ENCODE measurements around the gene SLC4A9. TPM values are rescaled to one million over a fixed set of nuclear protein-coding genes. Genes with fewer than 3 reads are reported as not detected.

Gene SLC4A9
- total RNA-seq, 1 donor from 2014 or later, result 0.25 TPM

DNA sequence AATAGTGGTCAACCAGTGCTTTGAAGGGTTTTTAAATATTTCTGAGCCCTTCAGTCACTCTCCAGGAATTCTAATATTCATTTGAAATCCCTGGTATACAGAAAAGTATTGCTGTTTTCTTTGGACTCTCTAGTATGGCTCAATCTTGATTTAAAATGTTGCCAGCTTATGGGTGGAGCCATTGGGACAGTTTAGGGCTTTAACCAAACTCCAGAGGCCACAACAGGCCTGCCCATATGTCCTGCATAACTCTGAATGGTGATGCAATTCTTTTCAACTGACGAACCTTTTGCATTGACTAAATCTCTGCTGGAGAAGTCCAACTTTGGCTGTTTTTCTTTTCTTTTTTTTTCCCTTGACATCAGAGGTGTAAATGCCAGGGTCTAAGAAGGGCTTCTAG is 31.3 kb downstream of the SLC4A9 start:
- Histone ChIP-seq H3K27me3 (no peaks in the 10 kb centered on the region), H3K4me1 (no peaks in the 10 kb centered on the region), H3K27ac (no peak overlapping the region), H3K4me3 (no peak overlapping the region), H3K36me3 (no peaks in the 10 kb centered on the region), H3K9me3 (no peaks in the 10 kb centered on the region)
- TF ChIP-seq, protein P1, sequence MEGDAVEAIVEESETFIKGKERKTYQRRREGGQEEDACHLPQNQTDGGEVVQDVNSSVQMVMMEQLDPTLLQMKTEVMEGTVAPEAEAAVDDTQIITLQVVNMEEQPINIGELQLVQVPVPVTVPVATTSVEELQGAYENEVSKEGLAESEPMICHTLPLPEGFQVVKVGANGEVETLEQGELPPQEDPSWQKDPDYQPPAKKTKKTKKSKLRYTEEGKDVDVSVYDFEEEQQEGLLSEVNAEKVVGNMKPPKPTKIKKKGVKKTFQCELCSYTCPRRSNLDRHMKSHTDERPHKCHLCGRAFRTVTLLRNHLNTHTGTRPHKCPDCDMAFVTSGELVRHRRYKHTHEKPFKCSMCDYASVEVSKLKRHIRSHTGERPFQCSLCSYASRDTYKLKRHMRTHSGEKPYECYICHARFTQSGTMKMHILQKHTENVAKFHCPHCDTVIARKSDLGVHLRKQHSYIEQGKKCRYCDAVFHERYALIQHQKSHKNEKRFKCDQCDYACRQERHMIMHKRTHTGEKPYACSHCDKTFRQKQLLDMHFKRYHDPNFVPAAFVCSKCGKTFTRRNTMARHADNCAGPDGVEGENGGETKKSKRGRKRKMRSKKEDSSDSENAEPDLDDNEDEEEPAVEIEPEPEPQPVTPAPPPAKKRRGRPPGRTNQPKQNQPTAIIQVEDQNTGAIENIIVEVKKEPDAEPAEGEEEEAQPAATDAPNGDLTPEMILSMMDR (IDR thresholded peaks at IDR 0.05), result no peak
- TF ChIP-seq POLR2A (IDR thresholded peaks at IDR 0.05) (no peak), POLR2AphosphoS5 (IDR thresholded peaks at IDR 0.05; ENCODE audit: insufficient read depth in 1 of 2, low read depth in 1 of 2) (no peak)
- no peak for DNase-seq (ENCODE audit: extremely low spot score in 2 of 2)
- intact Hi-C loops (cut with DNase I), result no loop called here

DNA sequence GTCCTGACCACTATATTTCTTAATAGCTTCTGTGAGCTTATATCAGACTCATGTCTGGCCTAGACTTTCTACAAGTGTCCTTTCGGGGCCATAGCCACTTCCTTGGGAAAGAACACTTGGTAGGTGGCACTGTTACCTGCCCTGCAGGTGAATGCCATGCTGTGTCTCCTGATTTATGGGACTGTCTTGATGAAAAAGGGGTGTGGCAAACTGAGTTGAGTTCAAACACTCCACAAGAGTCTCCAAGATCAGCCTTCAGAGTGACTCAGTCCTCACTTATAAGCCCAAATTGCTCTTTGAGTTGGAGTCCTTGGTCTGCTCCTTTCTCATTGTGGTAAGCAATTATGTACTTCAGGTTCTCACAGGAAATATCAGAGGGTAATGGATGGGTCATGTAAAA is 31.7 kb downstream of the SLC4A9 start:
- intact Hi-C loops (cut with DNase I), result no loop called here
- TF ChIP-seq POLR2AphosphoS5 (IDR thresholded peaks at IDR 0.05; ENCODE audit: insufficient read depth in 1 of 2, low read depth in 1 of 2), result no peak
- TF ChIP-seq POLR2A (IDR thresholded peaks at IDR 0.05), result no peak
- TF ChIP-seq, protein P1 (IDR thresholded peaks at IDR 0.05), result no peak
- H3K27ac ChIP-seq, result no peak overlapping the region

DNA sequence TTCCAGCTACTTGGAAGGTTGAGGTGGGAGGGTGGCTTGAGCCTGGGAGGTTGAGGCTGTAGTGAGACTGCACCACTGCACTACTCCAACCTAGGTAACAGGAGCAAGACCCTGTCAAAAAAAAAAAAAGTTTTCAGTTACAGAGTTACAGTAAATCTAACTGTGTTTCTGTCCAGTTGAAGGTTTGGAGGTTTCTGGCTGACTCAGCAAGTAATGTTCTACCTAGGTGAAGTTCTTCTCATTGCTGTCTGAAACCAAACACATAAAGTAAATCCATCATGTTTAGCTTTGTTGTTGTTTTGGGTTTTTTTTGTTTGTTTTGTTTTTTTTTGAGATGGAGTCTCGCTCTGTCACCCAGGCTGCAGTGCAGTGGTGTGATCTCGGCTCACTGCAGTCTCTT is 33.7 kb downstream of the SLC4A9 start:
- no peak for TF ChIP-seq POLR2A (IDR thresholded peaks at IDR 0.05)
- TF ChIP-seq, protein P1 (IDR thresholded peaks at IDR 0.05), result no peak
- no peak for TF ChIP-seq POLR2AphosphoS5 (IDR thresholded peaks at IDR 0.05; ENCODE audit: insufficient read depth in 1 of 2, low read depth in 1 of 2)
- Histone ChIP-seq H3K4me3 (no peak overlapping the region), H3K4me1 (peaks cover under 1% of the 10 kb centered on the region), H3K27ac (no peak overlapping the region), H3K27me3 (no peaks in the 10 kb centered on the region), H3K36me3 (no peaks in the 10 kb centered on the region), H3K9me3 (no peaks in the 10 kb centered on the region)
- intact Hi-C loops (cut with DNase I), result no loop called here
- DNase-seq (ENCODE audit: extremely low spot score in 2 of 2), result no peak

More for the DNA sequence above, 31.7 kb downstream of the SLC4A9 start:
- DNase-seq (ENCODE audit: extremely low spot score in 2 of 2), result no peak
- no peak overlapping the region for H3K4me3 ChIP-seq
- no peaks in the 10 kb centered on the region for H3K27me3 ChIP-seq
- H3K36me3 ChIP-seq, result no peaks in the 10 kb centered on the region
- no peaks in the 10 kb centered on the region for H3K4me1 ChIP-seq
- no peaks in the 10 kb centered on the region for H3K9me3 ChIP-seq

DNA sequence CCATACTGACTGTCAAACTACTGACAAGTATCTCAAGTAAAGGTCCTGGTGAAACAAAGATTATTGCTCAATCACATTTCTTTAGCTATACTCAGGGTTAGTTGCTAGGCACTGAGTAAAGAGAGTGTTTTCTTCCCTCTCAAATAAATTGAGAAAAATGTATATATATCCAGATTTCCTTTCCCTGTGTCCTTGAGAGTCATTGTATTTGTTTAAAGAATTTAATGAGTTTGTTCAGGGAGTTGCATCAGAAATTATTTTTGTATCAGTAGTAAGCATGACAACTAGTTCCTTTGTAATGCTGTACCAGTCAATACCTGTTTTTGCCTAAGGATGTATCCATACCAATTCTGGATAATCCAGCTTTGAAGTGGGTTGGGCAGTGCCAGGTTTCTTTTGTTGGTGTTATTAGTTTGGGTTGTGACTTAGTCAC is 38.4 kb downstream of the SLC4A9 start:
- Histone ChIP-seq H3K27ac (no peak overlapping the region), H3K9me3 (no peaks in the 10 kb centered on the region), H3K36me3 (no peaks in the 10 kb centered on the region), H3K4me3 (no peak overlapping the region), H3K27me3 (no peaks in the 10 kb centered on the region), H3K4me1 (peaks cover 29% of the 10 kb centered on the region)
- TF ChIP-seq POLR2AphosphoS5 (IDR thresholded peaks at IDR 0.05; ENCODE audit: insufficient read depth in 1 of 2, low read depth in 1 of 2), result peak in 1 of 2 donors; percentile 86
- TF ChIP-seq POLR2A (IDR thresholded peaks at IDR 0.05), result no peak
- no peak for DNase-seq (ENCODE audit: extremely low spot score in 2 of 2)
- intact Hi-C loops (cut with DNase I), result no loop called here

DNA sequence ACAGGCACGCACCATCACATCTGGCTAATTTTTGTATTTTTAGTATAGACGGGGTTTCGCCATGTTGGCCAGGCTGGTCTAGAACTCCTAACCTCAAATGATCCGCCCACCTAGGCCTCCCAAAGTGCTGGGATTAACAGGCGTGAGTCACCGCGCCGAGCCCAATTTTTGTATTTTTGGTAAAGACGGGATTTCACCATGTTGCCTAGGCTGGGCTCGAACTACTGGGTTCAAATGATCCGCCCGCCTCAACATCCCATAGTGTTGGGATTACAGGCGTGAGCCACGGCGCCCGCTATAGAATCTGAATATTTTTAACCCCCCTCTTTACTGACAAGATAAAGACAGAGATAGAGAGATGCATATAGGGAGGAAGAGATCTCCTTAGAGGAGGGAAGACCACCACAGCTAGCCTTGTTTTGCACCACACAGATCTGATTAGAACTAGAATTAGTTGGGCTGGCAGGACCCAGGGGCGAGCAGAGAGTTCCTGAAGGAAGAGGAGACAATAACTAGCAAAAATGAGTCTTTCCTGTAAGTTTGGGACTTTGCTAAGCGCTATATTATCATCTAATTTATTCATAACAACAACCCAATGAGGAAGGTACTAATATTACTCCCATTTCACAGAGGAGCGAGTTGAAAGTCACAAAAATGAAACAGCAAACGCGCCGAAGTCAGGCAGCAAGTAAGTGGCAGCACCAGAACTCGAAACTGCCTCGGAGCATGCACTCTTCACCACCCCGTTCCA is 40.2 kb downstream of the SLC4A9 start:
- Histone ChIP-seq H3K36me3 (no peaks in the 10 kb centered on the region), H3K4me1 (peaks cover 47% of the 10 kb centered on the region), H3K27me3 (no peaks in the 10 kb centered on the region), H3K4me3 (peak overlapping the region; percentile 98 to 99), H3K9me3 (no peaks in the 10 kb centered on the region), H3K27ac (peak overlapping the region; percentile 98)
- intact Hi-C loops (cut with DNase I), result loop anchor here (10.0 kb wide), 1 partner anchor 145 kb away; the partner anchor contains the start of gene EIF4EBP3
- TF ChIP-seq POLR2A (IDR thresholded peaks at IDR 0.05) (no peak), POLR2AphosphoS5 (IDR thresholded peaks at IDR 0.05; ENCODE audit: insufficient read depth in 1 of 2, low read depth in 1 of 2) (no peak)
- TF ChIP-seq, protein P1 (IDR thresholded peaks at IDR 0.05), result no peak
- no peak for DNase-seq (ENCODE audit: extremely low spot score in 2 of 2)

Data from vagina (tissue), 2 donors.